ENCODE measurements around the gene FOXS1. TPM values are rescaled to one million over a fixed set of nuclear protein-coding genes. Genes with fewer than 3 reads are reported as not detected.

The FOXS1 gene
- total and polyA plus RNA-seq, 4 donors = 1.4 to 3.2 (median 2.5) TPM

DNA sequence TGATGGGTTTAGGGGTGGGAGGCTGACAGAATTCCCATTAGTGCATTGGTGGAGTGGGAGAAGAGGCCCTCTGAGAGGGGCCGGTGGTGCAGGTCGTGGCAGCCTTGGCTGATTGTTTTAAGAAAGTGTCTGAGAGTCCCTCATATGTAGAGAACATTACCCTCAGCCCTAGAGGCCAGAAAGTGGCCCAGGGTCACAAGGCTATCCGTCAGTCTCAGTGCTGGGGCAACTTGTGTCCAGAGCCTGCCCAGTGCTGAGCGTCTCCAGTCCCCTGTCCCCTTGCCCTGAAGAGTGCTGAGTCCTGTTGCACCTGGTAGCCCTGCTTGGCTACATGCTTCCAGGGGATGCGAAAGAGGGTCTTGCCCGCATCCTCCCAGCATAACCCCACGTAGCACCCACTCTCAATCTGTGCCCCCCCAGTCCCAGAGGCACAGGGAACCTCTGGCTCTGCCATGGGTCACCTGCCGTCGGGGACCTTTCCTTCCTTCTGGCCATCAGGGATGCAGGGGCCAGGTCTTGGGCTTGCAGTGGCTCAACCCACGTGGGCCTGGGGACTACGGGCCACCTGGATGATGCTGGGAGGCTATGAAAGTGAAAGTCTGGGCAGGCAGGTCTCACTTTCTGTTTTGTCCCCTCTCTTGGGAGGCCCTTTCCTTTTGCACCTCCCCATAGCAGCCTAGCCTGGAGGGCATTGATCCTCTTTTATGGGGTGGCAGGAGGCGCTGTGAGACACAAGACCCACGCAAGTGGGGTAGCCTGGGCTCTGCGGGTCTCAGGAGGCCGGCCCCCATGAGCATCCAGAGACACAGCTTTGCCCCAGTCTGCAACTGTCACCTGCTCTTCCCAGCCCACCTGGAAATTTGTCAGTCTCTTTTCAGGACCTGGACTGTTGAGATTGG, 12.7 kb upstream of the FOXS1 start:
- no peak overlapping the region for H3K9ac ChIP-seq (ENCODE audit: insufficient read depth in 1 of 2, low read length in 2 of 2)
- no peaks in the 10 kb centered on the region for H3K36me3 ChIP-seq (ENCODE audit: control insufficient read depth in 4 of 4, insufficient read depth in 4 of 4, low read length in 4 of 4)
- ATAC-seq (ENCODE audit: insufficient read depth, low FRiP score) (no peak), DNase-seq (no peak)
- H3K27me3 ChIP-seq (ENCODE audit: control insufficient read depth in 3 of 3, insufficient read depth in 3 of 3, low read length in 2 of 3) = peaks cover 0 to 9% (median 0%) of the 10 kb centered on the region in 3 donors
- H3K27ac ChIP-seq (ENCODE audit: low read depth in 1 of 2, low read length in 1 of 2) = no peak overlapping the region
- no peak overlapping the region for H3K4me3 ChIP-seq
- H3K9me3 ChIP-seq (ENCODE audit: control insufficient read depth in 4 of 4, insufficient read depth in 3 of 4, low read length in 3 of 4) = no peaks in the 10 kb centered on the region
- 70 to 75% methylated on average over 15 of the region's 15 CpGs for WGBS, 2 donors
- H3K4me1 ChIP-seq (ENCODE audit: control insufficient read depth in 5 of 5, insufficient read depth in 5 of 5, low read length in 5 of 5) = peaks cover 0 to 16% (median 4%) of the 10 kb centered on the region in 5 donors
- TF ChIP-seq, protein P1, sequence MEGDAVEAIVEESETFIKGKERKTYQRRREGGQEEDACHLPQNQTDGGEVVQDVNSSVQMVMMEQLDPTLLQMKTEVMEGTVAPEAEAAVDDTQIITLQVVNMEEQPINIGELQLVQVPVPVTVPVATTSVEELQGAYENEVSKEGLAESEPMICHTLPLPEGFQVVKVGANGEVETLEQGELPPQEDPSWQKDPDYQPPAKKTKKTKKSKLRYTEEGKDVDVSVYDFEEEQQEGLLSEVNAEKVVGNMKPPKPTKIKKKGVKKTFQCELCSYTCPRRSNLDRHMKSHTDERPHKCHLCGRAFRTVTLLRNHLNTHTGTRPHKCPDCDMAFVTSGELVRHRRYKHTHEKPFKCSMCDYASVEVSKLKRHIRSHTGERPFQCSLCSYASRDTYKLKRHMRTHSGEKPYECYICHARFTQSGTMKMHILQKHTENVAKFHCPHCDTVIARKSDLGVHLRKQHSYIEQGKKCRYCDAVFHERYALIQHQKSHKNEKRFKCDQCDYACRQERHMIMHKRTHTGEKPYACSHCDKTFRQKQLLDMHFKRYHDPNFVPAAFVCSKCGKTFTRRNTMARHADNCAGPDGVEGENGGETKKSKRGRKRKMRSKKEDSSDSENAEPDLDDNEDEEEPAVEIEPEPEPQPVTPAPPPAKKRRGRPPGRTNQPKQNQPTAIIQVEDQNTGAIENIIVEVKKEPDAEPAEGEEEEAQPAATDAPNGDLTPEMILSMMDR (IDR thresholded peaks at IDR 0.05; ENCODE audit: control extremely low read depth, extremely low read depth) = no peak

DNA sequence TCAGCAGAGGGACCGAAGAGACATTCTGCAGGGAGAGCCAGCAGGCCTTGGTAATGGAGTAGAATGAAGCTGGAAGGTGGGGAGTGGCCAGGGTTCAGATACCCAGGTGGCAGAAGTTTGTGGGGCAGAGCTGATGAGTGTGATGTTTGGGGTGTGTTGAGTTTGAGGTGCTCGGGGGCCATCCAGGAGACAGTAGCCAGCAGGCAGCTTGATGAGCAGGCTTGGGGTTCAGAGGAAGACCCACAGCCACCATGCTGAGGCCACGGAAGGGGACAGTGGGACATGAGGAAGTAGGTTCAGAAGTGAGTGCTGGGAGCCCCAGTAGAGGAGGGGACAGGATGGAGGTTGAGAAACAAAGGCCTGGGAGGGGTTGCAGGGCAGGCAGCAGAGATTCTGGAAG, 11.1 kb upstream of the FOXS1 start:
- WGBS, 2 donors = 60 to 63% methylated on average over 3 of the region's 3 CpGs
- DNase-seq (no peak), ATAC-seq (ENCODE audit: insufficient read depth, low FRiP score) (no peak)
- peaks cover 0 to 16% (median 4%) of the 10 kb centered on the region in 5 donors for H3K4me1 ChIP-seq (ENCODE audit: control insufficient read depth in 5 of 5, insufficient read depth in 5 of 5, low read length in 5 of 5)
- H3K9me3 ChIP-seq (ENCODE audit: control insufficient read depth in 4 of 4, insufficient read depth in 3 of 4, low read length in 3 of 4) = no peaks in the 10 kb centered on the region
- no peaks in the 10 kb centered on the region for H3K36me3 ChIP-seq (ENCODE audit: control insufficient read depth in 4 of 4, insufficient read depth in 4 of 4, low read length in 4 of 4)
- H3K4me3 ChIP-seq = no peak overlapping the region
- peaks cover 0 to 10% (median 0%) of the 10 kb centered on the region in 3 donors for H3K27me3 ChIP-seq (ENCODE audit: control insufficient read depth in 3 of 3, insufficient read depth in 3 of 3, low read length in 2 of 3)
- H3K9ac ChIP-seq (ENCODE audit: insufficient read depth in 1 of 2, low read length in 2 of 2) = no peak overlapping the region
- H3K27ac ChIP-seq (ENCODE audit: low read depth in 1 of 2, low read length in 1 of 2) = no peak overlapping the region
- TF ChIP-seq, protein P1 (IDR thresholded peaks at IDR 0.05; ENCODE audit: control extremely low read depth, extremely low read depth) = no peak

DNA sequence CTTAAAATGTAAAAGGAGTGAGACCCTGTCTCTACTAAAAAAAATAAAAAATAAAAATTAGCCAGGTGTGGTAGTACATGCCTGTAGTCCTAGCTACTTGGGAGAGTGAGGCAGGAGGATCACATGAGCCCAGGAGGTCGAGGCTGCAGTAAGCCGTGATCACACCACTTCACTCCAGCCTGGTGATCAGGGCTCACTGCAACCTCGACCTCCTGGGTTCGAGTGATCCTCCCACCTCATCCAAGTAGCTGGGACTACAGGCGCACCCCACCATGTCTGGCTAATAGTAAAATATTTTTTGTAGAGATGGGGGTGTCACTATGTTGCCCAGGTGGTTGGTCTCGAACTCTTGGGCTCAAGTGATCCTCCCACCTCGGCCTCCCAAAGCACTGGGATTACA, 8.1 kb upstream of the FOXS1 start:
- no peak for DNase-seq
- Histone ChIP-seq H3K9me3 (ENCODE audit: control insufficient read depth in 4 of 4, insufficient read depth in 3 of 4, low read length in 3 of 4) (no peaks in the 10 kb centered on the region), H3K36me3 (ENCODE audit: control insufficient read depth in 4 of 4, insufficient read depth in 4 of 4, low read length in 4 of 4) (no peaks in the 10 kb centered on the region), H3K4me3 (no peak overlapping the region), H3K27me3 (ENCODE audit: control insufficient read depth in 3 of 3, insufficient read depth in 3 of 3, low read length in 2 of 3) (peaks cover 0 to 27% (median 6%) of the 10 kb centered on the region in 3 donors), H3K4me1 (ENCODE audit: control insufficient read depth in 5 of 5, insufficient read depth in 5 of 5, low read length in 5 of 5) (no peaks in the 10 kb centered on the region), H3K9ac (ENCODE audit: insufficient read depth in 1 of 2, low read length in 2 of 2) (no peak overlapping the region), H3K27ac (ENCODE audit: low read depth in 1 of 2, low read length in 1 of 2) (no peak overlapping the region)
- ATAC-seq (ENCODE audit: insufficient read depth, low FRiP score) = no peak
- TF ChIP-seq, protein P1 (IDR thresholded peaks at IDR 0.05; ENCODE audit: control extremely low read depth, extremely low read depth) = no peak
- WGBS, 2 donors = 80 to 94% methylated on average over 7 of the region's 7 CpGs

All from lung (tissue), 12 donors.